NCI-H510A treated with DMSO at 0.1 percent for 48 hours (cell line): Measurements from ENCODE around the gene LIG1.

Experiments used
- DNase-seq: peaks from one replicate; lab custom pipeline; 2025; lab: John Stamatoyannopoulos, UW

Gene LIG1

DNA sequence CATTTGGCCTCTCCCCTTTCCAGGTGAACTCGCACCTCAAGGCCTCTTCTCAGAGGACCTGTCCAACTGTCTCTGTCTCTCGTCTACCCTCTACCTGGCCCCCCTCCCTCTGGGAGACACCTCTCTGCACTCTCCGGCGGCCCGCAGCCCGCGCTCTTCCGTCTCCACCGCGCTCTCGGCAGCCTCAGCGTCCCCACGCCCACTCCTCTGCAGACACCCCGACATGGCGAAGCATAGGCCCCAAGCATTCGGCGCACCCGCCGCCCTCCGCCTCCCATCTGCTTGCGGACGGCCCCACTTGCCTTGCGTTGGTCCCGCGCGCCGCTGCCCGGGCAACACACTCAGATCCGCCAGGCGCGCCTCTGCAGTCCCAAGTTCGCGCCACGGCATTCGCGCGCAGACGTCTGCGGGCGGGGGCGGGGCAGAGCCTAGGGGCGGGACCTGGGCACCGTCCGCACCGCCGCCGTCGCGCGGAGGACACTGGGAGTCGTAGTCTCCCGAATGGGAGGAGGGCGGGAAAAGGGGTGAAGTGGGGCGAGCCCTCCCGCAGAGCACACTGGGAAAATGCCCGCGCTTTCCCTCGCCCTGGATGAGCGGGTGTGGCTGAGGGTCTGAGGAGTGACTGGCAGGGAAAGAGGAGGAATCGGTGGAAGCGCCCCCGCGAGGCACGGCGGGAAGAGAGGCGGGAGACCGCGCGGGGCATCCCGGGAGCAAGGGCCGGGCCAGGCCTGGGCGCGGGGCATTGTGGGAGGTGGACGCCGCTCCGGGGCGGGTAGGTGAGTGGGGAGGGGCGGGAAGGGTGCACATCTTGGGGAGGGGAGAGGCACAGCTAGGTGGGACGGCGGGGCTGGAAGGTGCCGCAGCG, at the start of gene LIG1, which contains the start of gene ZSWIM9:
Gene LIG1 (minus strand): TSS at position 406 of the 865 bp plus-strand sequence. CDS start 4,778 bp downstream, outside the sequence.
Gene ZSWIM9 (plus strand): TSS at position 742 of the 865 bp plus-strand sequence. CDS start 1,123 bp downstream, outside the sequence.
- DNase-seq, result peak; percentile 88

GRCh38 chr19:48218997-48219396, 48.9 kb upstream of the LIG1 start:
- no peak for DNase-seq

- no peak for DNase-seq
Observed at GRCh38 chr19:48216933-48217332, 46.8 kb upstream of the LIG1 start.

- no peak for DNase-seq
Observed at GRCh38 chr19:48213959-48214358, 43.8 kb upstream of the LIG1 start.

GRCh38 chr19:48210005-48210404, 39.9 kb upstream of the LIG1 start:
- DNase-seq, result no peak

- no peak for DNase-seq
Observed at GRCh38 chr19:48206397-48207093, 36.4 kb upstream of the LIG1 start.

DNA sequence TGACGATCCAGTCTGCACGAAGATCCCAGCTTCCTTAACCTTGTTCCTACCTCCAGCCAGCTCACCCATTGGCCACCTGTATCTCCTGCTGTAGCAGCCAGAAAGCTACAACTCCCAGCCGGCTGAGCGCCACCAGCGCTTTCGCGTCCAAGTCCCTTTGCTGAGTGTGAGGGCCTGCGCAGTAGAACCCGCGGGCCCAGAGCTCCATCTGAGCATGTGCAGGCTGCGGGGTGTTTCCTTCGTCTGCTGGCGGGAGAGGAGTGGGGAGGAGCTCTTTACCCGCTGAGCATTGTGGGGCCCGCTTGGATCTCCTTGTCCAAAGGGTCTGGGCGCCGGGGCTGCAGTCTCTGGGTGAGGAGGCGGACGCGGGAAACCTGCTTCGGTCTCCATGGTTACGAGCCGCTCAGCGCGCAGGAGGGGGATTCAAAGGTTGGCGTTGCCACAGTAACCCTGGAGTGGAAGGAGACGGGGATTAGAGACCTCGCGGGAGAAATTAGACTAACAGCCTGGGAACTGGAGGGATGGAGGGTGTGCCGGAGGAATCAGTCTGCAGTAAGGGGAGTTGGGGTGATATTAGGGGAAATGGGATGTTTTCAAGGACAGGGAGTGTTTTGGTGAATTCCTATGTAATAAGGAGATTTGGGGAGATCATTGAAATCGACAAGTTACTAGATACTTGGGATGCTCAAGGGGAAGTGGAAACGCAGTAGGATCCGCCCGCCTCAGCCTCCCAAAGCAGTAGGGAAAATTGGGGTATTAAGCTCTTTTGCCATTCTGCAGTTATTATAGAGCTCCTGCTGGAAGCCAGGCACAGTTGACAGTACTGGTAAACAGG, 33.9 kb upstream of the LIG1 start:
- peak; percentile 97 for DNase-seq

DNA sequence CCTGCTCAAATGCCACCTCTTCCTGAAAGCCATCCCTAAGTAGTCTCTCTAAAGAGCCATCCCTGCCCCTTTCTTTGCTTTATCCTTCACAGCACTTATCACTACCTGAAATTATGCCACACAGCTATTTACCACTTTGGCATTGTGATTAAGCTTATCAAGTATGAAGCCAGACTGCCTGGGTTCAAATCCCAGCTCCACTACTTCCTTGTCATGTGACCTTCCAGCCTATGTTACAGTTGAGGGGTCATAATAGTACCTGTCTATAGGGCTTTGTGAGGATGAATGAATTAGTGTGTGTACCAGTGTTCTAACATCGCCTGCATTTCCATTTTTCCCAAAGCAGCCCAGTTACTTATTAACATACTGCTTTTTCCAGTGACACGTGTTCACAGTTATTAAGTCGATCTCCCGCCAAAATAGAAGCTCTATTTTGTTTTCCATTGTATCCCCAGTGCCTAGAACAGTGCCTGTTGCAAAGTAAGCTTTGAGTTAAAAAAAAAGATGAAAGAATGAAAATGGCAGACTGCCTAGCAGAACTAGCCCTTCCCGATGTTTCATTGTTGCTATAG, 33.2 kb upstream of the LIG1 start:
- DNase-seq, result no peak

- DNase-seq, result no peak
Observed at GRCh38 chr19:48196933-48197665, 27.0 kb upstream of the LIG1 start.

GRCh38 chr19:48196321-48196763, 26.2 kb upstream of the LIG1 start:
- DNase-seq, result no peak

GRCh38 chr19:48194844-48195830, 25.0 kb upstream of the LIG1 start:
- no peak for DNase-seq

- no peak for DNase-seq
Observed at GRCh38 chr19:48194041-48194843, 24.1 kb upstream of the LIG1 start.

DNA sequence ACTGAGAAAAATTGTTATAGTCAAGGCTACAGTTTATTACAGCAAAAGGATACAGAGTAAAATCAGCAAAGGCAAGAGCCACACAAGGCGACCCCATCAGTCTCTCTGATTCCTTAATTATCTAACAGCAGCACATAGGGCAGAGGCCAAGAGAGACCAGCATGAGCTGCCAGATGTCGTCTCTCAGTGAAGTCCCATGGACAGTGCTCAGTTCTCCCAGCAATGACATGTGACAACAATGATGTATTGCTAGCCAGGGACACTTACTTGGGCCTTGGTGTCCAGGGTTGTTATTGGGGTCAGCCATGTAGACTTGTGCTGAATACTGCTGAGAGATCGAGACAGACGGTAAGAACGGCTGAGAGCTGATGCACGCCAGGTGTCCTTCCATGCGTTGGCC, 22.6 kb upstream of the LIG1 start:
- DNase-seq, result no peak

- DNase-seq, result no peak
Observed at GRCh38 chr19:48190885-48191284, 20.7 kb upstream of the LIG1 start.

GRCh38 chr19:48190288-48190884, 20.2 kb upstream of the LIG1 start:
- no peak for DNase-seq

GRCh38 chr19:48186541-48186991, 16.4 kb upstream of the LIG1 start:
- no peak for DNase-seq

- no peak for DNase-seq
Observed at GRCh38 chr19:48186015-48186414, 15.9 kb upstream of the LIG1 start.

DNA sequence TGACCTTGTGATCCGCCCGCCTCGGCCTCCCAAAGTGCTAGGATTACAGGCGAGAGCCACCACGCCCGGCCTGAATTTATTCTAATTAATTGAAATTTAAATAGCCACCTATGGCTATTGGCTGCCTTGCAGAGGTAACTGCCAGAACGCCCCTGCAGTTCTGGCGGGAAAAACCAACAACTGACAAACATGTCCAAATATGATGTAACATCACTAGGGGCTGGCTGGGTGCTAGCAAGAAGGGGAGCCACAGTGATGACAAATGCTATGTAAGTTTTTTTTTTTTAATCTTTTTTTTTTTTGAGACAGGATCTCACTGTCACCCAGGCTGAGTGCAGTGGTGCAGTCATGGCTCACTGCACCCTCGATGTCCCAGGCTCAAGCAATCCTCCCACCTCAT, 13.2 kb upstream of the LIG1 start:
- no peak for DNase-seq
